ENCODE data around the gene COL6A3.

GRCh38 chr2:237278568-237278967 is 135.4 kb downstream of the COL6A3 start:
- no peak for TF ChIP-seq CTCF (conservative IDR thresholded peaks at IDR 0.05; ENCODE audit: low read depth, low read length)
- TF ChIP-seq EZH2 (IDR thresholded peaks at IDR 0.05; ENCODE audit: borderline replicate concordance, low read depth, low read length, poor library complexity, severe bottlenecking), result no peak

Data from A673 (cell line).